Brain microvascular endothelial cell (primary cell): ENCODE data around the gene PIEZO1.

ENCODE experiments used
- DNase-seq: peaks from one replicate; pipeline ENCODE4 v3.0.0-alpha.2; 2020
- H3K27ac ChIP-seq: fragments of 250-450 bp; sonication (Bioruptor Pico); 2 replicates; pipeline ENCODE4 v1.5.1; 2020; ENCODE audit warnings: mild to moderate bottlenecking, moderate library complexity
- H3K27me3 ChIP-seq: fragments of 250-450 bp; sonication (Bioruptor Pico); replicated peaks from 2 replicates; pipeline ENCODE4 v1.5.1; 2020; ENCODE audit warnings: mild to moderate bottlenecking
- H3K36me3 ChIP-seq: fragments of 250-450 bp; sonication (Bioruptor Pico); replicated peaks from 2 replicates; pipeline ENCODE4 v1.5.1; 2020; ENCODE audit warnings: mild to moderate bottlenecking
- H3K4me3 ChIP-seq: 2 replicates; pipeline ENCODE4 v1.5.1; 2011; ENCODE audit warnings: low read depth, mild to moderate bottlenecking, control low read depth, low read length, moderate library complexity
- in situ Hi-C: cut with HindIII; loops from 2 replicates; pipeline ENCODE4 v1.10.0; 2017; ENCODE audit warnings: low sequenced_read_pairs, low pct_ligation_motif_present
- TF ChIP-seq, protein P1 (sequence below): IDR thresholded peaks from 2 replicates; pipeline ENCODE4 v1.5.1; 2011; ENCODE audit warnings: low read depth, mild to moderate bottlenecking, moderate library complexity, low read length, control low read depth, inconsistent platforms; ENCODE audit errors: missing control alignments

PIEZO1 gene

GRCh38 chr16:88697116-88697830 is 87.7 kb downstream of the PIEZO1 start:
- in situ Hi-C loops: no loop called here
- peaks cover 25% of the 10 kb centered on the region for H3K36me3 ChIP-seq
- no peak for DNase-seq
- H3K4me3 ChIP-seq: no peak overlapping the region
- no peak overlapping the region for H3K27ac ChIP-seq
- H3K27me3 ChIP-seq: no peaks in the 10 kb centered on the region
- TF ChIP-seq, protein P1, sequence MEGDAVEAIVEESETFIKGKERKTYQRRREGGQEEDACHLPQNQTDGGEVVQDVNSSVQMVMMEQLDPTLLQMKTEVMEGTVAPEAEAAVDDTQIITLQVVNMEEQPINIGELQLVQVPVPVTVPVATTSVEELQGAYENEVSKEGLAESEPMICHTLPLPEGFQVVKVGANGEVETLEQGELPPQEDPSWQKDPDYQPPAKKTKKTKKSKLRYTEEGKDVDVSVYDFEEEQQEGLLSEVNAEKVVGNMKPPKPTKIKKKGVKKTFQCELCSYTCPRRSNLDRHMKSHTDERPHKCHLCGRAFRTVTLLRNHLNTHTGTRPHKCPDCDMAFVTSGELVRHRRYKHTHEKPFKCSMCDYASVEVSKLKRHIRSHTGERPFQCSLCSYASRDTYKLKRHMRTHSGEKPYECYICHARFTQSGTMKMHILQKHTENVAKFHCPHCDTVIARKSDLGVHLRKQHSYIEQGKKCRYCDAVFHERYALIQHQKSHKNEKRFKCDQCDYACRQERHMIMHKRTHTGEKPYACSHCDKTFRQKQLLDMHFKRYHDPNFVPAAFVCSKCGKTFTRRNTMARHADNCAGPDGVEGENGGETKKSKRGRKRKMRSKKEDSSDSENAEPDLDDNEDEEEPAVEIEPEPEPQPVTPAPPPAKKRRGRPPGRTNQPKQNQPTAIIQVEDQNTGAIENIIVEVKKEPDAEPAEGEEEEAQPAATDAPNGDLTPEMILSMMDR: no peak

DNA sequence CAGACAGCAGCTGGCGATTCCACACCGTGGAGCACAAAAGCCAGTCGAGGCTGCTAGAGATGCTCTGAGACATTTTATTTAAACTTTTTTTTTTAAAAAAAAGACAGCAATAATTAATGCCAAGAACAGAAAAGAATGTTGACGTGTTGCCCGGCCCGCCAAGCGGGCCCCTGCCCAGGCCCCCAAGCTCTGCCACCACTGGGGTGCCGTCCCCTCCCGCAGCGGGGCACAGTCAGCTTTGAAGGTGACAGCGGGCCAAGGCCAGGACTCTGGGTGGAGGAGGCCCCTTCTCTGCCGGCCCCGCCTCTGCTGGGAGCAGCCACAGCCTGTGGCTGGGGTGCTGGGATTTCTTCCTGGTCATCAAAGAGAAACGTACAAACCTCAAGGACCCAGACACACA is 88.6 kb downstream of the PIEZO1 start:
- Histone ChIP-seq H3K27me3 (no peaks in the 10 kb centered on the region), H3K27ac (no peak overlapping the region), H3K36me3 (peaks cover 25% of the 10 kb centered on the region), H3K4me3 (no peak overlapping the region)
- in situ Hi-C loops: no loop called here
- DNase-seq: no peak
- TF ChIP-seq, protein P1: no peak

GRCh38 chr16:88695753-88696152 is 89.3 kb downstream of the PIEZO1 start:
- H3K36me3 ChIP-seq: peaks cover 25% of the 10 kb centered on the region
- TF ChIP-seq, protein P1: no peak

GRCh38 chr16:88695218-88695617 is 89.8 kb downstream of the PIEZO1 start:
- Histone ChIP-seq H3K4me3 (no peak overlapping the region), H3K27ac (no peak overlapping the region), H3K36me3 (peaks cover 25% of the 10 kb centered on the region), H3K27me3 (no peaks in the 10 kb centered on the region)
- TF ChIP-seq, protein P1: no peak
- in situ Hi-C loops: no loop called here
- no peak for DNase-seq

More at GRCh38 chr16:88695753-88696152, 89.3 kb downstream of the PIEZO1 start:
- Histone ChIP-seq H3K27ac (no peak overlapping the region), H3K4me3 (no peak overlapping the region), H3K27me3 (no peaks in the 10 kb centered on the region)
- in situ Hi-C loops: no loop called here
- DNase-seq: no peak

DNA sequence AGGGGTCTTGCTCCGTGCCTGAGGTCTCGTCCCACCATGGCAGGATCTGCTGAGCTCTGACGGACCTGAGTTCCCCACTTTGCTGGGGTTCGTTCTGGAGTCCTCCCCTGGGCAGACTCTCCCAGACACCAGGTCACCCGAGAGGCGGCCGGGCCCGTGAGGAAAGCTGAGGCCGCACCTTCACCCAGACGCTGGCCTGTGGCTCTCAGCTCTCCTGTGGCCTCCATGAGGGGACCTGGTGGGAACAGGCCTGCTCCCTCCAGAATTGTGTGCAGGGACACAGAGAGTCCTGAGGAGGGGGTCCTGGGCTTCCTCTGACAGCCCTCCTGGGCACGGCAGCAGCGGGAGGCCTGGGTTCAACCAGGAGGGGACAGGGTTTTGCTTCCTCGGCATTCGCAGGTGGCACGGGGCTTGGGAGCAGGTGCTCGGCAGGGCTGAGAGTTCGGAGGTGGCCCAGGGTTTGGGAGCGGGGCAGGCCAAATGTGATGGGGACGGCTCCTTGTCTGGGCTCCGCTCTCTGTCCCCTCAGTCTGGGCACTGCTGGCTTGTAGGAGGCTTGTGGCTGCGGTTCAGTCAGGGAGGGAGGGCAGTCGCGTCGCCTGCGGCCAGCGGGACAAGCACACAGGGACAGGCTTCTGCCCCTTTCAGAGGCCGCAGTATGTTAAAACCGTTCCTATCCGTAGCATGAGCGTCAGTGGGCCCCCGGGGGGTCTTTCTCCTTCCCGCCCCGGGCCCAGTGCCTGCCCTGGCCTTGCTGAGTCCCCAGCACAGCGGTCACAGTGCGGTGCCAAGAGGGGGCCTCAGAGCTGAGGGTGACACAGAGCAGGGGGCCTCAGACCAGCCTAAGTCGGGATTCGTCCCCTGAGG is 90.6 kb downstream of the PIEZO1 start:
- TF ChIP-seq, protein P1: no peak
- in situ Hi-C loops: no loop called here
- no peak overlapping the region for H3K4me3 ChIP-seq
- no peak overlapping the region for H3K27ac ChIP-seq
- H3K27me3 ChIP-seq: no peaks in the 10 kb centered on the region
- peaks cover 25% of the 10 kb centered on the region for H3K36me3 ChIP-seq
- no peak for DNase-seq
